Measurements from ENCODE around the gene VPREB3.

The VPREB3 gene

GRCh38 chr22:23777776-23778576 lies 23.8 kb upstream of the VPREB3 start:
- TF ChIP-seq CTCF (IDR thresholded peaks at IDR 0.05; ENCODE audit: low read depth, low read length, missing control alignments), result no peak
- no peak for DNase-seq (ENCODE audit: extremely low read depth, low read depth)
- H3K4me3 ChIP-seq (replicated peaks; ENCODE audit: low read depth, low read length), result no peak overlapping the region

- no peak overlapping the region for H3K4me3 ChIP-seq (replicated peaks; ENCODE audit: low read depth, low read length)
- DNase-seq (ENCODE audit: extremely low read depth, low read depth), result no peak
- no peak for TF ChIP-seq CTCF (IDR thresholded peaks at IDR 0.05; ENCODE audit: low read depth, low read length, missing control alignments)
These were observed 21.7 kb upstream of the VPREB3 start for GRCh38 chr22:23775779-23776375.

- DNase-seq (ENCODE audit: extremely low read depth, low read depth), result no peak
- no peak overlapping the region for H3K4me3 ChIP-seq (replicated peaks; ENCODE audit: low read depth, low read length)
- no peak for TF ChIP-seq CTCF (IDR thresholded peaks at IDR 0.05; ENCODE audit: low read depth, low read length, missing control alignments)
These were observed 20.8 kb upstream of the VPREB3 start for GRCh38 chr22:23774922-23775436.

- DNase-seq (ENCODE audit: extremely low read depth, low read depth), result no peak
- no peak for TF ChIP-seq CTCF (IDR thresholded peaks at IDR 0.05; ENCODE audit: low read depth, low read length, missing control alignments)
- no peak overlapping the region for H3K4me3 ChIP-seq (replicated peaks; ENCODE audit: low read depth, low read length)
These were observed 20.1 kb upstream of the VPREB3 start for GRCh38 chr22:23774114-23774921.

- no peak for TF ChIP-seq CTCF (IDR thresholded peaks at IDR 0.05; ENCODE audit: low read depth, low read length, missing control alignments)
- no peak for DNase-seq (ENCODE audit: extremely low read depth, low read depth)
- peak overlapping the region; percentile 47 for H3K4me3 ChIP-seq (replicated peaks; ENCODE audit: low read depth, low read length)
These were observed 19.4 kb upstream of the VPREB3 start for GRCh38 chr22:23773483-23774113.

All from HFF-Myc (cell line).